Prostate gland (tissue), 2 donors: ENCODE measurements around the gene DHX9. TPM values are rescaled to one million over a fixed set of nuclear protein-coding genes. Genes with fewer than 3 reads are reported as not detected.

Source experiments
- DNase-seq: peaks from one replicate; pipeline ENCODE4 v3.0.0-alpha.2; 2019; ENCODE audit warnings: low spot score
- H3K27ac ChIP-seq, 2 donors: fragments of 200-600 bp; sonication (generic); 2 replicates each; pipeline ENCODE4 v1.5.1; 2017 to 2019
- H3K27me3 ChIP-seq: fragments of 200-600 bp; sonication (generic); replicated peaks from 2 replicates; pipeline ENCODE4 v1.5.1; 2019; ENCODE audit not compliant: insufficient read depth
- H3K36me3 ChIP-seq, 2 donors: fragments of 200-600 bp; sonication (generic); 1 replicate in 1 of 2; 2 replicates in 1 of 2; pipeline versions ENCODE4 v1.5.1 to v1.8.1; 2017 to 2019
- H3K4me1 ChIP-seq: fragments of 200-600 bp; sonication (generic); replicated peaks from 2 replicates; pipeline ENCODE4 v1.5.1; 2019
- H3K4me3 ChIP-seq, 2 donors: fragments of 200-600 bp; sonication (generic); 2 replicates each; pipeline ENCODE4 v1.5.1; 2017 to 2019
- H3K9me3 ChIP-seq: fragments of 200-600 bp; sonication (generic); 2 replicates; pipeline ENCODE4 v1.5.1; 2017
- CTCF ChIP-seq, 4 experiments: fragments of 200-600 bp in 2 of 4; fragments of 450-650 bp in 2 of 4; sonication (generic) in 2 of 4; IDR thresholded peaks; 1 replicate in 3 of 4; 2 replicates in 1 of 4; pipeline ENCODE4 v1.5.1; 2016 to 2019; ENCODE audit warnings: antibody characterized with exemption in 4 of 4, mild to moderate bottlenecking in 2 of 4, moderate library complexity in 2 of 4
- POLR2A ChIP-seq: fragments of 450-650 bp; IDR thresholded peaks from one replicate; pipeline ENCODE4 v1.6.1; 2016; ENCODE audit warnings: antibody characterized with exemption, mild to moderate bottlenecking
- POLR2AphosphoS5 ChIP-seq: sonication (generic); formaldehyde crosslinking; IDR thresholded peaks from one replicate; pipeline ENCODE4 v1.6.1; 2017; ENCODE audit warnings: antibody characterized with exemption
- WGBS: methylation state at CpG from one replicate; pipeline ENCODE4 v1.1.5; 2018; 5-methylcytosine and 5-hydroxymethylcytosine counted together
- intact Hi-C: fragments of 100-400 bp; cut with DNase I; formaldehyde crosslinking; loops from one replicate; pipeline ENCODE4 v1.14.2; 2022
- total RNA-seq, 2 donors: library from RNA; depleted of rRNA; stranded (reverse); fragments of >200 nt; gene quantifications; one replicate each; pipeline ENCODE4 v1.1.0, GENCODE V29; 2016

The DHX9 gene
- total RNA-seq, 2 donors from 2014 or later = 97.4 to 103 TPM

- DNase-seq = no peak
- Histone ChIP-seq H3K9me3 (no peaks in the 10 kb centered on the region), H3K27ac (no peak overlapping the region), H3K4me1 (no peaks in the 10 kb centered on the region), H3K4me3 (no peak overlapping the region), H3K36me3 (no peaks in the 10 kb centered on the region), H3K27me3 (no peaks in the 10 kb centered on the region)
- intact Hi-C loops = no loop called here
- 65% methylated on average over 3 of the region's 3 CpGs for WGBS
- TF ChIP-seq POLR2A = no peak
- no peak for TF ChIP-seq CTCF (IDR thresholded peaks at IDR 0.05)
- TF ChIP-seq POLR2AphosphoS5 = no peak
Measured at GRCh38 chr1:182809414-182809957, 29.7 kb upstream of the DHX9 start.

GRCh38 chr1:182811975-182812722 is 27.0 kb upstream of the DHX9 start:
- 88% methylated on average over 4 of the region's 4 CpGs for WGBS
- DNase-seq = no peak
- intact Hi-C loops = no loop called here
- Histone ChIP-seq H3K27me3 (no peaks in the 10 kb centered on the region), H3K4me3 (no peak overlapping the region), H3K36me3 (no peaks in the 10 kb centered on the region), H3K27ac (no peak overlapping the region), H3K4me1 (no peaks in the 10 kb centered on the region), H3K9me3 (no peaks in the 10 kb centered on the region)
- TF ChIP-seq POLR2A = no peak
- TF ChIP-seq CTCF (IDR thresholded peaks at IDR 0.05) = no peak

GRCh38 chr1:182816863-182817262 is 22.3 kb upstream of the DHX9 start:
- Histone ChIP-seq H3K4me1 (no peaks in the 10 kb centered on the region), H3K9me3 (no peaks in the 10 kb centered on the region), H3K4me3 (no peak overlapping the region), H3K36me3 (no peaks in the 10 kb centered on the region), H3K27me3 (no peaks in the 10 kb centered on the region), H3K27ac (no peak overlapping the region)
- 95% methylated on average over 2 of the region's 2 CpGs for WGBS
- intact Hi-C loops = no loop called here
- TF ChIP-seq POLR2AphosphoS5 (no peak), POLR2A (no peak), CTCF (IDR thresholded peaks at IDR 0.05) (no peak)
- DNase-seq = no peak

GRCh38 chr1:182817802-182818201 is 21.3 kb upstream of the DHX9 start:
- Histone ChIP-seq H3K36me3 (no peaks in the 10 kb centered on the region), H3K27ac (no peak overlapping the region), H3K27me3 (no peaks in the 10 kb centered on the region), H3K4me1 (no peaks in the 10 kb centered on the region), H3K9me3 (no peaks in the 10 kb centered on the region), H3K4me3 (no peak overlapping the region)
- no peak for DNase-seq
- no peak for TF ChIP-seq CTCF (IDR thresholded peaks at IDR 0.05)
- no peak for TF ChIP-seq POLR2A
- no peak for TF ChIP-seq POLR2AphosphoS5
- WGBS = 88% methylated on average over 3 of the region's 3 CpGs
- intact Hi-C loops = no loop called here

- 84% methylated on average over 3 of the region's 3 CpGs for WGBS
- H3K4me3 ChIP-seq = no peak overlapping the region
- H3K9me3 ChIP-seq = no peaks in the 10 kb centered on the region
- intact Hi-C loops = no loop called here
- no peaks in the 10 kb centered on the region for H3K4me1 ChIP-seq
- H3K36me3 ChIP-seq = no peaks in the 10 kb centered on the region
- H3K27ac ChIP-seq = no peak overlapping the region
- H3K27me3 ChIP-seq = no peaks in the 10 kb centered on the region
- DNase-seq = no peak
- TF ChIP-seq CTCF (IDR thresholded peaks at IDR 0.05) (no peak), POLR2A (no peak), POLR2AphosphoS5 (no peak)
Measured at GRCh38 chr1:182823220-182823619, 15.9 kb upstream of the DHX9 start.
